Activated CD8-positive, alpha-beta memory T cell treated with anti-CD3 and anti-CD28 coated beads, Interleukin-2, amount 50 U/mL, for 1 hour (primary cell): ENCODE measurements around the gene GSG1L.

Source experiments
- DNase-seq: peaks from one replicate; pipeline ENCODE4 v3.0.0-alpha.2; 2020; ENCODE audit errors: extremely low read depth

The GSG1L gene

DNA sequence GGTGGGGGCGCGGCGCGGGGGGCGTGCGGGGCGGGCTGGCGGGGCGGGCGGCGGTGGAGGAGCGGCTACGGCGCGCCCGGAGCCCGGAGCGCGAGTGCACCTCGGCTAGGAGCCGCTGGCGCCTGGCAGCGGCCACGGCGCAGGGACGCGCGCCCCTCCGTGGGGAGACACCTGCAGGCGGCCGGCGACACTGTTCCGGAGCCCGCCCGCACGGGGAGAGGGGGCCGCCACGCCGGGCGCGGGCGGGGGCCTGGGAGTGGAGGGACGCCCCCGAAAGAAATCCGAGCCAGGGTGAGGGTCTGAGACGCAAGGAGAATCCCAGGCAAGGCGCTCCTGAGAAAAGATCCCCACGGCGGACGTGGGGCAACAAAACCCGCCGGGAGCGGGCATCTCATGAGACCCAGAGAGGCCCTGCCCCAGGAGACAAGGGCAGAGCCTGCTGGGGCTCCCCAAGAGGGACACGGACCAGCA is at the start of gene GSG1L:
TSS of gene GSG1L (minus strand) at position 124 of the 471 bp plus-strand sequence. CDS start 290 bp downstream, outside the sequence.
- DNase-seq, result no peak

DNA sequence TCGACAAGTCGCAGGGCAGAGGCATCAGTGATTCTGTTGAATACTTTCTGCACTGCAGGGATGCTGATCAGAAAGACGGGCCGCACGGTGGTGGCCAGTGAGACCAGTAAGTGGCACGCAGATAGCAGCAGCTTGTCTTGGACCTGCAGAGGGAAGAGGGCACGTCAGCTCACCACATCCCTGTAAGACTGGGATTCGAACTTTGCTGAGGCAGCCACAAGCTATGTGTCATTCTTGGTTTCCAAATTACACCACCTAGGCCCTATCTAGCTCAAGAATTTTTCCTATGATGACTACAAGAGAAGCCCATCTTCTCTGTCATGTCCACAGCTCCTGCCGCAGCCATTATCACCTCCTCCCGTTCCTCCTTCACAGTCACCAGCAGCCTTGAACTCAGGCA is 49.4 kb upstream of the GSG1L start:
- DNase-seq, result no peak

DNA sequence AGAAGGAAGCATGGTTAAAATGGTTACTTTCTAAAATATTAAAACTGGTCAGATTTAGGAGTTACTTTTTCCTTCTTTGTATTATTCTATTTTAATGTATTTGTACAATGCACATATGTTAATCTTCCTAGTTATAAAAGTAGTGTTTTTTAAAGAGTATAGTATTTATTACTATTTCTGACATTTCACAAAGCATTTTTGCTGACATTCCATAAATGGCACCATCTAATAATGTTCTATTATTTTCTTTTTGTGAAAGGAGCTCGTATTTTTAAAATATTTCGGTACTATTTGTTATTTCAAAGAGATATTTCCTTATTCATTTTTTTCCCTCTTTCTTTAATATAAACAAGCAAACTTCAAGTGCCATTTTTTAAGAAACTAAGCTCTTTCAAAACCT is 47.5 kb upstream of the GSG1L start:
- DNase-seq, result no peak

DNA sequence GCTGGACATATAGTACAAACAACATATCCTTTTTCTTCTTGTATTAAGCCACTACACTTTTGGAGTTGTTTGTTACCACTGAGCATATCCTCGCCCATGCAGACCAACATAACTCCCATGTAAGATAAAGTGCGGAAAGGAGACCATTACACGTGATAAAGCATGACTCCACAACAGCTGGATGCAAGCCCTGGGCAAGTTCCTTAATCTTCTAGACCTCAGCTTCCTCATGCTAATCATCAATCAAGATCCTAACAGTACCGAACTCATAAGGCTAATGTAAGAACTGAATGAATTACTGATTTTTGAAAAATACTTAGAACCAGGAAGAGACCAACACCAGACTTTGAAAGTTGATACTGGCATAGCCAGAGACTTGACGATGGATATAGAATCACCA is 47.0 kb upstream of the GSG1L start:
- DNase-seq, result no peak

DNA sequence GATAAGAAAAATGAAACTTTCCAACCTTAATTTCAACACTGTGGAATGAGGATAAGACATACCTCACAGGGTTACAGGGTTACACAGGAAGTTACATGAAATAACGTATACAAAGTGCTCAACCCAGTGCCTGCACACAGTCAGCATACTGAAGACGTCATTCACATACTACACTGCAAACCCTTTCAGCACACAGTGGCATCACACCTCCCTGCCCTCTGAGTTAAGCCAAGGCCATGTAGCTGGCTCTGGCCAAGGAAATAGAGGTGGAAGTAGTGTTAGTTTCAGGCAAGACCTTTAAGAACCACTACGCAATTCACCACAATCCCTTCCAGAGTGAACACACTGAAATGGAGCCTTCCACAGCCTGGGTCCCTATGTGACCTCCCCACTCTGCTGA is 46.6 kb upstream of the GSG1L start:
- no peak for DNase-seq

DNA sequence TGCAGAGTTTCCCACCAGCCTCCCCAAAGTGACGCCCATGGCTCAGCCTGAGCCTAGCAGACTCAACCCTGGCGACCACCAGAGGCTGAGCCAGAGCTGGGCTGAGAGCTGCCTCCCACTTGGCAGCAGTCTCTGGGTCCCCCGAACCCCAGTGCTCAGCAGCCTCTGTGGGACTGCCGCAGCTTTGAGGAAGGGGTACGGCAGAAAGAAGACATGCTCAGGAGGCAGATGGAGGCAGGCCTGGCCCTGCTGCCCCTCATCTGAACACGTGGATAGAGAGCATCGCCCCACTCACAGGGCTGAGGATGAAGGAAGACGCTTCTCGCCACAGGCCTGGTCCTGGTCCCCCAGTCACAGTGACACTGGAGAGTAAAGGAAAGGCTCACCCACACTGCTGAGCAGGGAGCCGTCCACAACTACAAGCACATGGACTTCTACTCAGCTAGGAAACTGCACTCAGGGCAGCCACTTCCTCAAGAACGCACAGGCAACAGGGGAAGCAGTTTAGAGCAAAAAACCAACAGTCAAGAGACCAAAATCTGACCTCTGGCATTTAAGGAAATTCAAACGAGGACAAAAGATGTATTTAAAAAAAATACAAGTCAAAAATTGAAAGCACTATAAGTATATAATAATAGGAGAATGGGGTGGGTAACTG is 45.2 kb upstream of the GSG1L start:
- no peak for DNase-seq

DNA sequence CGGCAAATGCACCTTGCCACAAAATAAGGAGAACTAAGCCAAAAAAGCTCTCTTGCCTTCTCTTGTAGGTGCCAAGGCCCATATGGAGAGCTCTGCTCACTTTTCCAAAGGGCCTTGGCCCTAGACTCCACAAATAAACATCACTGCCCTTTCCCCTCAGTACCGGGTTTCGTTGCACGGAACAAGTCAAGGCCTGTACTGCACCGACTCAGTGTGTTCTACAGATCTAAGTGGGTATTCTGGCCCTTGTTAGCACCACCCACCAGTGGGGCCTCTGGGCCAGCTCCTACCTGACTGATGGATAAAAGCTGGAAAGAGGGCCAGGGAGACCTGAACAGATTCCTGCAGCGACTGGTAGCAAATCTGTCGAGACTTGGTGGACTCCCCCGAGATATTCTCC is 43.7 kb upstream of the GSG1L start:
- DNase-seq, result no peak

DNA sequence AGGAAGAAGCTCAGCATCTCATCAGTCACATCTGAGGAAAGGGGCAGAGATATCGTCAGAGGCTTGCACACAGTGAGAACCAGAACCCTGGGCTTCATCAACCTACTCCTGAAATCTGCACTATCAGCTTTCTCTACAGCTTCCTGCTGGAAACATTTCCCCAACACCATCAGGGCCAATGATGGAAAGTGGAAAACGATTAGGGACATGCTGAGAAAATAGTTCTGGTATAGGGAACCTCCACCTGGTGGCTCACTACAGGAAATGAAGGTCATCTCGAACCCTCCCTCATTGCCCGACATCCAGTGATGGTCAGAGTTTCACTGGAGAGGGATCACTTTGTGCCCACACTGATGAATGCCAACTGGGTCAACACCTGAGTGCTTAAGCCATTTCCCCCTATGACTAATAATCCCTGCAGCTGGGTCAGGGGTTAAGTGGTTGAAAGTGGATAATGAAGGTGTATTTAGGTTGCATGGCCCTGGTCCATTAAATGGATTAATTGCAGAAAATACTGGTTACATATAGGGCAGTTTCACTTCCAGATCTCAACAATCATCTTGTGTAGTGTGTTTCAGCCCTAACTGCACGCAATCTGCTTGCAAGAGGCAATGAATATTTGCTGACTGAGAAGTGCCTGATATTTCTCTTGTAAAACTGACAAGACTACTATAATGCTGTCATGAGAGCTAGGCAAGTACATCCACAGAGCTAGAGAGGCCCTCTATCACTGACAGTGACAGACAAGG is 43.1 kb upstream of the GSG1L start:
- no peak for DNase-seq

DNA sequence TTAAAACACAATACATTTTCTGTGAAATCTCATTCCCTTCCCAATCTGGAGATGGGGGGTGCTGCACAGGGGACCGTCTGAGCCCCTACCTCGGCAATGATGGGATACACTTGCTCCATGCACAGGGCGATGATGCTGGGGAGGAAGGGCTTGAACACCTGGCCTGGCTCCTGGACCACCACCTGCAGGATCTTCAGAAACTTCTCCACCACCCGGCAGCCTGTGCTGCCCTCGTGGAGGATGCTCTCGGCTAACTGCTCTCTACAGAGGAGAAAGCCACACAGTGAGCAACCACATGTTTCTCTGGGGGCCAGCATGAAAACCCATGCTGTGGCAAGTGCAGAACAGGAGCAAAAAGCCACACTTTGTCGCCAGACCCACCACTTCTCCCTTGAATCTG is 42.4 kb upstream of the GSG1L start:
- DNase-seq, result no peak

DNA sequence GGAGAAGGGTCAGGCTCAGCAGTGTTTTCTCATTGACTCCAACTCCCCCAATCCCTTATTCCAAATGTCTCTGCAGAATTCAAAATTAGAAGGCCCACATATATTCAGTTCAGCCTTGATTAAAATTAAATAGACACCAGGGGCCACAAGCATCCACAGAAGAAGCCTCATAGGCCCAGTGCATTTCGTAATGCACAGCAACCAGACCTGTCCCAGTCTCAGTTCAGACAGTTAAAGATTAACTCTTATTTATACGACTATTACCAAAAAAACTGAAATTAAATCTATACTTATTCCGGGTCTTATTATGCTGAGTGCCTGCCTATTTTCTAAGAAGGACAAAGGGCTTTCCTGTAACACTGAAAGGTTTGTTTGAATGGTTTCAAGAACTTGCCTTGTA is 41.8 kb upstream of the GSG1L start:
- no peak for DNase-seq

DNA sequence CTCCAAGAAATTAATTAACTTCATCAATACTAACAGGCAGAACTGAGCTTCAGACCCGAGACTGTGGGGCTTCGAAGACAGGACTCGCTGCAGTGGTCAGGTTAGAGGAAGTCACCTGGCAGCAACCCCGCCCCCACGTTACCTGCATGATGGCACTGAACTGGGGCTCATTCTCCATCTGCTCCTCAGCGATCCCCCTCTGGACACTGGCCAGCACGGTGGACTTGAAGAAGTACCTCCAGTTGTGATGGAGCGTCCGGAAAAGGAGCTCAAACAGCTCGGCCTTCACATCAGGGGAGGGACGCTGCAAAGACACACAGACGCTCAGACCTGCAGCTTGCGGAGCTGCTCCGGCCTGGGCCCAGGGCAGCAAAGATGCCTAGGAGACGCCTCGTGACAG is 40.9 kb upstream of the GSG1L start:
- DNase-seq, result no peak

DNA sequence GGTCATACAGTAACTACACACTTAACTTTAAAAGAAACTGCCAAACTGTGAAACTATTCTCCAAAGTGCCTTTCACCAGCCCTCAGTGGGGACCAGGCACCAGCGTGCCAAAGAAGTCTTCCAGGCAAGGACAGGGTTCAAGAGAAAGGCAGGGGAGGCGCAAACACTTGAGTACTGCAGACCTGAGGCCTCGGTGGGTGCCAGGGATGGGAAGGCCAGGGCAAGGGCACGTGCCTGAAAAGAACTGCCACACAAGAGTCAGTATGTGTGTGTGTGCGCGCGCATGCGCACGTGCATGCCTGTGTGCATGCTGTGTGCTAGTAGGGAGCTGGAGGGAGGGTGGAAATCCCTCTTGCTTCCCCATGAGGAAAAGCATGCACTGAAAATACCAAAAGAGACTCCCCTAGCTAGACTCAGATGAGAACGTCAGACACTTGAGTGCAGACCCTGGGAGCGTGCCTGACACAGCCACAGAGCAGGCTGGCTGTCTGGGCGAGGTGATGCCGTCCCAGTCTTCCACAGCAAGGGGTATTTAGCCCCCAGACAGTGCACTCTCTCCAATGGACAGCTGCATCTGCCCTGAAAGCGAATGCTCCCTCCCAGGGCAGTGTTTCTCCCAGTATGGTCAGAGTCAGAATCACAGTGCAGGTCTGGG is 40.1 kb upstream of the GSG1L start:
- DNase-seq, result no peak

DNA sequence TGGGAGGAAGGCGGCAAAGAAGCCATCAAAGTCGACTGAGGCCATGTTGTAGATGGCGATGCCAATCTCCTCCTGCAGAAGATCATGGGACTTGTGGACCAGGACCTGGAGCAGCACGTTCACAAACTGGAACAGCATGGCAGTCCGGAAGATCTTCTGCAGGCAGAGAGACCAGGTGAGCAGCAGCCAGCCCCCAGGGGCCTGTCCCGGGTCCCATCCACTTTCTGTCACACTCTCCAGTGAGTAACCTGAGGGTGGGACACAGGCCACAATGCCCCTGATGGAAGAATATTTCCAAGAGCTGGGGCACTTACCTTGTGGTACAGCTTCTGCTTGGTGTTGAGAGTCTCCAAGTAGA is 38.0 kb upstream of the GSG1L start:
- DNase-seq, result no peak

DNA sequence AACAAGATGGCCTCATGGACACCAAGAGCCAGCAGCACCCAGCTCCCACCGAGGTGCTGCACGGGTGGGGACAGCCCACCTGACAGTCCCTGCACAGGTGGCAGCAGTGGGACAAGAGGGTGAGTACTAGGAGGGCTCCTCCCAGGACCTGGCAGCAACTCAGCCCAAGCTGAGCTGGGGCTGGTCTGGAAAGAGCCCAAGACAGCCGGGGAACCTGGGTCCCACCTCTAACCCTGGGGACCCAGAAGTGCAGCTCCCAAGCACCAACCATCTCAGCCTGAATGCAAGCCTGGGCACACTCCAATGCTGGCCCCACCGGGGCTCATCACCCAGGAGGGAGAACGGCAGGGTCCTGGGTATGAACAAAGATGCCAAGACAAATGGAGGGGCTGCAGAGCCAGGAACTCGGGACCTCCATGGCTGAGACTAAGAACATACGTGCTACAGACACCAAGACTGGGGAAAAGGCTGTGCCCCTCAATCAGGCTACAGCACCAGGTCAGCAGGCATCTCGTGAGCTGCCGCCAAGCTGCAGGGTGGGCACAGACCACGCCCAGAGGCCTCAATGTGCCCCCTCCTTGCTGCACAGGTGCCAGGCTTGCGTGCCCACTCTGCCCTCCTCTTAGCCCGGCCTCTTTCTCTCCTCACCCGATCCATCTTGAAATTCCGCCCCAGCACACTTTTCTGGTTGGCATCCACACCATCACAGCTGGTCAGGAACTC is 37.5 kb upstream of the GSG1L start:
- no peak for DNase-seq

DNA sequence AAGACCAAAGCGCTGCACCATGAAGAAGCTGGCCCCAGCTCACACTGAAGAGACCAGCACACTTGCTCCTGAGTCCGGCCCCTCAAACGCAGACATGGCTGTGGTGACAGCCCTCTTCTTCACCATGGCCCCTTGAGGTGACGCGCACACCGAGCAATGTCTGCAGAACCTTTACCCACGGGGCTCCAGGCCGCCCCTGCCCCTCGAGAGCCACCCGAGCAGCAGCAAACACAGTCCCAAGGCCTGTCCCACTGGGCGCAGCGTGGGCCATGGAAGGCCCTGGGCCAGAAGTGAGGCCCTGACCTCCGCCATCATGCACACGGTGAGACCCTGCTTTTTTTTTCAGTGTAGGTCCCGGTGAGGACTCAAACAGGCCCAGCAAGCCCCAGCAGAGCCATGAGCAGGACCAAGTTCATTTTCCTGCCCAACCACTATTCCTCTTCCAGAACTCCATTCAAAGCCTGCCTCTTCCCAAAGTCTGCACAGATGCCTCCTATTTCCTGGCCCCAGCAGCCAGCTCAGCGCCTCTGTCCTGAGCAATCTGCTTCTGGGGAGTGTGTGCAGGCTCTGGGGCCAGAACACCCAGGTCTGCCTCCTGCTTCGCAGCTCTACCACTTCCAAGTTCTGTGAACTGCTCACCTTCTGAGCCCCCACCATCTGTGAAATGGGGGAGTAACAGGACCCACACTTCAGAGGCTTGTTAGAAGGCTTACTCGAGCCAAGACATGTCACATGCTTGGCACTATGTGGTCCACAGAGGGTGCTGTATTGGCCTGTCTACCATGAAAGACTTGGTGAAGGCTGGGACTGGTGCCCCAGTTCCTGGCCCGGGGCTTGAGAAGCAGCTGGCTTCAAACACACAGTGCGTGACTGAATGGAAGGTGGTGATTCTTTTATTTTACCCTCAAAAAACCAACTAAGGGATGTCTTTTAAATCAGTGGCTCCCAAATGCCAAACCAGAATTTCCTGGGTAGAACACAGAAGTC is 35.7 kb upstream of the GSG1L start:
- DNase-seq, result no peak

DNA sequence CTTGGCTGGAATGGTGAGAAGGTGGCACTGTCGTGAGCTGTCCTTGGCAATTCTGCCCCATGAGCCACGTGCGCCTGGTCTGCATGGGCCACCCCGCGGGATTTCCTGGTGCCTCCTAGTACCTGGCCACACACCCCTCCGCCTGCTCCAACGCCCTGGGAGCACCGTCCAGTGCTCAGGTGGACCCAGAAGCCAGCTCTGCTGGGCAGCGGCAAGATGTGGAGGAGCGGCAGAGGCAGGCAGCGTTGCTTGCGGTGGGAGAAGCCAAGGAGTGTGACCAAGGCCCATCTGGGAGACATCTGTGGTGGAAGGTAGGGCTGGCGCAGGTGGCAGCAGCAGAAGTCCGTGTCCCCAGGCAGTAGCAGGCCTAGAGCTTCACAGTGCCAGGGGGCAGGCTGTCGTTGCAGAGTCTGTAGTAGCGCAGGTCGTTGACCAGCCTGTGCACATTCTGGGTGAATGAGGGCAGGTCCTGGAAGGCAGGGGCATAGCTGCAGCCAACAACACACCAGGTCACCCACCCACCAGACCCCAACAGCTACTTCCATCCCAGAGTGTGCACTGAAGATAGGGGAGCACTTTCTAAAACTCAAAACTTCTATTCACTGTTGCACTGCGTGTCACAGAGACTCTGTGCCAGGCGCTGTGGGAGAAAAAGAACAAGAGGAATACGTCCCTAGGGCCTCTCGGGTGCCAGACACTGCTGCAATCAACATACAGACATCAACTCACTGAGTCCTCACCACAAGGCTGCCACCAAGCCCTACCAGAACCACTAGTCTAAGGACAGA is 34.9 kb upstream of the GSG1L start:
- DNase-seq, result no peak

DNA sequence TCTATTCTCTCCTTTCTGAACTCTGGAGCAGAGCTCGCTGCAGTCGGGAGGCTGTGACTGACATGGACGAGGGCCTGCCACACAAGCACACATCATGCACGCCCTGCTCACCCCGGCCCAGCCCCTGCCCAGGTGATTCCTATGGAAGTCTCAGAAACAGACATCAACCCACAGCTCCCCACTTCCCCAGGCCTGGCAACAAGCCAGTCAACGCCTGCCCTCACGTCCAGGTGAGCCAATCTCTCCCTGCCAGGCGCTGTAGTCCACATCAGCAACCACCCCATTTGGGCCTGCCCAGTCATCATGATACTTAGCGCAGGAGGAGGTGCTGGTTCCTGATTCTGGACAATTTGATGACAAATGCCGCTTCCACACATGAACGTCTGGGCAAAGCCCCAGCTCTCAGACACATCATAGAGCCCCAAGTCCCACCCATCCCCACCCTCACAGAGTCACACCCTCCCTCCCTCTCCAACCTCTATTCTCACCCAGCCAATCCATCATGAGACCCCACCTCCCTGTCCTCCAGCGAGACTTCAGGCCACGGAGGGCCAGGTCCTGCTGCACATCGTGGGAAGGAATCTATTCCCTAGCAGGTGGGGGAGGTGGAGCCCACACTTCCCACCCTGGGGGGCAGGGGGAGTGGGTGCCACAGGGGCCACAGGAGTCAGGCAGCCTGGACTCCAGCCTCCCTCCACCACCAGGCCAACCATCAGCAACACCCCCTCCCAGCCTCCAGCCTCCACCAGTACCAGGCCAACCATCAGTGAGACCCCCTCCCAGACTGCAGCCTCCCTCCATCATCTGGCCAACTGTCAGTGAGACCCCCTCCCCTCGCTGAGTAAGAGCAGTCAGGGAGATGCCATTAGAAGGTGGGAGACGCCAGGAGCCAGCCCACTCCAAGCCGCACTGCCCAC is 33.7 kb upstream of the GSG1L start:
- no peak for DNase-seq

DNA sequence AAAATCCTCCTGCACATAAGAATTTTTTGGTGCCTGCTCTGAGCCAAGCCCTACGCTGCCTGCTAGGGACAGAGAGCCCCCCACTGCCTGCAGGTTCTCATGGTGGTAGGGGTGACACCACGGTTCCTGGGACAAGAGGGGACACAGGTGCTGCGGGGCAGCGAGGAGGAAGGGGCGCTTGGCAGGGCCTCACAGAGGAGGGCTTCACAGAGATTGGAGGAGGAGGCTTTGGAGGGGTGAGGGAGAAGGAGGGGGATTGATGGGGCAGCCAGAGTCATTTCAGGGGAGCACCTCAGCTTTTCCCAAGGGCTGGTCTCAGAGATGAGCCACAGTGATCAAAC is 29.8 kb upstream of the GSG1L start:
- no peak for DNase-seq

DNA sequence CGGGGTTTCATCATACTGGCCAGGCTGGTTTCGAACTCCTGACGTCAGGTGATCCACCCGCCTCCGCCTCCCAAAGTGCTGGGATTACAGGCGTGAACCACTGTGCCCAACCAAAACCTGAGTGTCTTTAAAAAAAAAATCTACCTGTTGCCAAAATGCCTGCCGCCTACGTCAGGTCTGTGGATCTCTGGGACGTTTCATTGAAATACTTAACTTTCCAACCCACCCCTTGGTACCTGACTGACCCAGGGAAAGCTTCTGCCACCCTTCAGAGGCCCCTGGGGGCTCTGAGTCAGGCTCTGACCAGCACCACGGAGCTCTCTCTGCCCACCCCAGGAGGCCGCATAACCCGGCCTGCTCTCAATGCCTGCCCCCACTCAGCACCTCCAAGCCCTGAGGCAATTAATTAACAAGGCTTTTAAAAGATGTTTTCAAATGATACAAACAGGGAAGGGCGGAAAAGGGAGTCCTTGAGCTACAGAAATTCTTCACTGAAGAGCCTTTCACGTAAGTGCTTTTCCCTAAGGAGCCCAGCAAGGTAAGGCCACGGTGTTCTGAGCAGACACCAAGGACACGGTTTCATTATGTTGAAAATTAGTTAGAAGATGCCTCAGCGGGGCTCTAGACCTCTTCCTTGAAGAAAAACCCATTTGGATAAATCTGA is 29.3 kb upstream of the GSG1L start:
- DNase-seq, result no peak
